HEK293 (cell line): Measurements from ENCODE around the gene TMC4.

Experiments
- KLF17 ChIP-seq: fragments of 450-650 bp; formaldehyde crosslinking; IDR thresholded peaks from 2 replicates; pipeline ENCODE4 v1.5.1; 2016; ENCODE audit warnings: missing biosample characterization, missing genetic modification characterization
- KLF8 ChIP-seq: fragments of 450-650 bp; formaldehyde crosslinking; IDR thresholded peaks from 2 replicates; pipeline ENCODE4 v1.5.1; 2016; ENCODE audit warnings: missing biosample characterization, missing genetic modification characterization
- KLF9 ChIP-seq: fragments of 450-650 bp; formaldehyde crosslinking; IDR thresholded peaks from 2 replicates; pipeline ENCODE4 v1.5.1; 2016; ENCODE audit warnings: missing biosample characterization, missing genetic modification characterization, low read depth
- PRDM4 ChIP-seq: fragments of 450-650 bp; formaldehyde crosslinking; IDR thresholded peaks from 2 replicates; pipeline ENCODE4 v1.5.1; 2017; ENCODE audit warnings: missing biosample characterization, missing genetic modification characterization
- RBAK ChIP-seq: fragments of 450-650 bp; formaldehyde crosslinking; IDR thresholded peaks from 2 replicates; pipeline ENCODE4 v1.5.1; 2016; ENCODE audit warnings: missing biosample characterization, missing genetic modification characterization
- TCF7L2 ChIP-seq: IDR thresholded peaks from 2 replicates; pipeline ENCODE4 v1.6.1; 2011; ENCODE audit warnings: low read depth, mild to moderate bottlenecking, inconsistent platforms, low read length, moderate library complexity, borderline replicate concordance
- TSHZ1 ChIP-seq: fragments of 450-650 bp; formaldehyde crosslinking; IDR thresholded peaks from 2 replicates; pipeline ENCODE4 v1.5.1; 2016; ENCODE audit warnings: missing biosample characterization, missing genetic modification characterization, borderline replicate concordance
- ZBTB8A ChIP-seq: fragments of 450-650 bp; formaldehyde crosslinking; IDR thresholded peaks from 2 replicates; pipeline ENCODE4 v1.5.1; 2016; ENCODE audit warnings: missing biosample characterization, missing genetic modification characterization
- ZIC2 ChIP-seq: fragments of 450-650 bp; formaldehyde crosslinking; IDR thresholded peaks from 2 replicates; pipeline ENCODE4 v1.5.1; 2016; ENCODE audit warnings: missing biosample characterization, missing genetic modification characterization
- ZNF202 ChIP-seq: fragments of 450-650 bp; formaldehyde crosslinking; IDR thresholded peaks from 2 replicates; pipeline ENCODE4 v1.5.1; 2016; ENCODE audit warnings: missing biosample characterization, missing genetic modification characterization, borderline replicate concordance
- ZNF335 ChIP-seq: fragments of 450-650 bp; formaldehyde crosslinking; conservative IDR thresholded peaks from 2 replicates; pipeline ENCODE4 v1.5.1; 2016; ENCODE audit warnings: missing biosample characterization, missing genetic modification characterization
- ZNF341 ChIP-seq: fragments of 450-650 bp; formaldehyde crosslinking; IDR thresholded peaks from 2 replicates; pipeline ENCODE4; 2016; ENCODE audit warnings: low read depth, missing biosample characterization, missing genetic modification characterization
- ZNF391 ChIP-seq: fragments of 450-650 bp; formaldehyde crosslinking; IDR thresholded peaks from 2 replicates; pipeline ENCODE4 v1.5.1; 2016; ENCODE audit warnings: low read depth, missing biosample characterization, missing genetic modification characterization, borderline replicate concordance
- ZNF530 ChIP-seq: fragments of 450-650 bp; formaldehyde crosslinking; IDR thresholded peaks from 2 replicates; pipeline ENCODE4 v1.5.1; 2016; ENCODE audit warnings: low read depth, missing biosample characterization, missing genetic modification characterization
- ZNF549 ChIP-seq: fragments of 450-650 bp; IDR thresholded peaks from 2 replicates; pipeline ENCODE4 v1.5.1; 2018; ENCODE audit warnings: missing biosample characterization, missing genetic modification characterization, mild to moderate bottlenecking, inconsistent platforms, moderate library complexity
- ZNF580 ChIP-seq: fragments of 450-650 bp; formaldehyde crosslinking; IDR thresholded peaks from 2 replicates; pipeline ENCODE4 v1.5.1; 2016; ENCODE audit warnings: missing biosample characterization, missing genetic modification characterization
- ZNF596 ChIP-seq: fragments of 450-650 bp; IDR thresholded peaks from 2 replicates; pipeline ENCODE4 v1.5.0; 2018; ENCODE audit warnings: missing biosample characterization, mild to moderate bottlenecking, missing genetic modification characterization, moderate library complexity
- ZNF677 ChIP-seq: fragments of 450-650 bp; IDR thresholded peaks from 2 replicates; pipeline ENCODE4 v1.5.0; 2018; ENCODE audit warnings: missing biosample characterization, mild to moderate bottlenecking, missing genetic modification characterization, moderate library complexity
- ZNF76 ChIP-seq: fragments of 450-650 bp; formaldehyde crosslinking; IDR thresholded peaks from 2 replicates; pipeline ENCODE4; 2016; ENCODE audit warnings: low read depth, missing biosample characterization, missing genetic modification characterization, borderline replicate concordance
- ZNF777 ChIP-seq: fragments of 450-650 bp; formaldehyde crosslinking; IDR thresholded peaks from 2 replicates; pipeline ENCODE4 v1.5.1; 2017; ENCODE audit warnings: missing biosample characterization, missing genetic modification characterization, borderline replicate concordance
- TF ChIP-seq, protein P1 (sequence below): fragments of 450-650 bp; formaldehyde crosslinking; IDR thresholded peaks from 2 replicates; pipeline ENCODE4 v1.5.1; 2016; ENCODE audit warnings: missing biosample characterization, missing genetic modification characterization
- TF ChIP-seq, protein P2 (sequence below): fragments of 450-650 bp; formaldehyde crosslinking; IDR thresholded peaks from 2 replicates; pipeline ENCODE4 v1.5.1; 2016; ENCODE audit warnings: missing biosample characterization, missing genetic modification characterization
- TF ChIP-seq, protein P3 (sequence below): fragments of 450-650 bp; formaldehyde crosslinking; IDR thresholded peaks from 2 replicates; pipeline ENCODE4 v1.5.1; 2016; ENCODE audit warnings: missing biosample characterization, missing genetic modification characterization

The TMC4 gene

GRCh38 chr19:54189735-54190502 is 17.0 kb upstream of the TMC4 start (continued):
- no peak for TF ChIP-seq TCF7L2
- TF ChIP-seq ZNF391 (tag by site-specific recombination): peak; percentile 74; the same call in 1 of the 2 replicates
- TF ChIP-seq ZNF76 (tag by site-specific recombination): peak; percentile 89
- peak; percentile 86 for TF ChIP-seq KLF17 (tag by site-specific recombination)
- TF ChIP-seq, protein P1, sequence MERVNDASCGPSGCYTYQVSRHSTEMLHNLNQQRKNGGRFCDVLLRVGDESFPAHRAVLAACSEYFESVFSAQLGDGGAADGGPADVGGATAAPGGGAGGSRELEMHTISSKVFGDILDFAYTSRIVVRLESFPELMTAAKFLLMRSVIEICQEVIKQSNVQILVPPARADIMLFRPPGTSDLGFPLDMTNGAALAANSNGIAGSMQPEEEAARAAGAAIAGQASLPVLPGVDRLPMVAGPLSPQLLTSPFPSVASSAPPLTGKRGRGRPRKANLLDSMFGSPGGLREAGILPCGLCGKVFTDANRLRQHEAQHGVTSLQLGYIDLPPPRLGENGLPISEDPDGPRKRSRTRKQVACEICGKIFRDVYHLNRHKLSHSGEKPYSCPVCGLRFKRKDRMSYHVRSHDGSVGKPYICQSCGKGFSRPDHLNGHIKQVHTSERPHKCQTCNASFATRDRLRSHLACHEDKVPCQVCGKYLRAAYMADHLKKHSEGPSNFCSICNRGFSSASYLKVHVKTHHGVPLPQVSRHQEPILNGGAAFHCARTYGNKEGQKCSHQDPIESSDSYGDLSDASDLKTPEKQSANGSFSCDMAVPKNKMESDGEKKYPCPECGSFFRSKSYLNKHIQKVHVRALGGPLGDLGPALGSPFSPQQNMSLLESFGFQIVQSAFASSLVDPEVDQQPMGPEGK: peak; percentile 97
- TF ChIP-seq ZNF530 (tag by site-specific recombination): no peak
- TF ChIP-seq ZNF596: no peak
- peak; percentile 61; the same call in 1 of the 2 replicates for TF ChIP-seq ZNF777 (tag by site-specific recombination)
- TF ChIP-seq ZNF341 (tag by site-specific recombination): peak; percentile 81
- TF ChIP-seq TSHZ1 (tag by site-specific recombination): no peak
- no peak for TF ChIP-seq RBAK
- TF ChIP-seq PRDM4 (tag by site-specific recombination): 0 out of 2 replicates have a peak, but pooled peaks have one; percentile 15
- peak; percentile 28; the same call in 1 of the 2 replicates for TF ChIP-seq ZBTB8A (tag by site-specific recombination)
- TF ChIP-seq ZNF580: 0 out of 2 replicates have a peak, but pooled peaks have one; percentile 36
- TF ChIP-seq KLF9: peak; percentile 84
- no peak for TF ChIP-seq ZNF549 (tag by site-specific recombination)
- peak; percentile 90 for TF ChIP-seq ZIC2
- TF ChIP-seq, protein P2, sequence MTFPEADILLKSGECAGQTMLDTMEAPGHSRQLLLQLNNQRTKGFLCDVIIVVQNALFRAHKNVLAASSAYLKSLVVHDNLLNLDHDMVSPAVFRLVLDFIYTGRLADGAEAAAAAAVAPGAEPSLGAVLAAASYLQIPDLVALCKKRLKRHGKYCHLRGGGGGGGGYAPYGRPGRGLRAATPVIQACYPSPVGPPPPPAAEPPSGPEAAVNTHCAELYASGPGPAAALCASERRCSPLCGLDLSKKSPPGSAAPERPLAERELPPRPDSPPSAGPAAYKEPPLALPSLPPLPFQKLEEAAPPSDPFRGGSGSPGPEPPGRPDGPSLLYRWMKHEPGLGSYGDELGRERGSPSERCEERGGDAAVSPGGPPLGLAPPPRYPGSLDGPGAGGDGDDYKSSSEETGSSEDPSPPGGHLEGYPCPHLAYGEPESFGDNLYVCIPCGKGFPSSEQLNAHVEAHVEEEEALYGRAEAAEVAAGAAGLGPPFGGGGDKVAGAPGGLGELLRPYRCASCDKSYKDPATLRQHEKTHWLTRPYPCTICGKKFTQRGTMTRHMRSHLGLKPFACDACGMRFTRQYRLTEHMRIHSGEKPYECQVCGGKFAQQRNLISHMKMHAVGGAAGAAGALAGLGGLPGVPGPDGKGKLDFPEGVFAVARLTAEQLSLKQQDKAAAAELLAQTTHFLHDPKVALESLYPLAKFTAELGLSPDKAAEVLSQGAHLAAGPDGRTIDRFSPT (tag by site-specific recombination): peak; percentile 43; the same call in 1 of the 2 replicates
- no peak for TF ChIP-seq ZNF202 (tag by site-specific recombination)
- TF ChIP-seq, protein P3, sequence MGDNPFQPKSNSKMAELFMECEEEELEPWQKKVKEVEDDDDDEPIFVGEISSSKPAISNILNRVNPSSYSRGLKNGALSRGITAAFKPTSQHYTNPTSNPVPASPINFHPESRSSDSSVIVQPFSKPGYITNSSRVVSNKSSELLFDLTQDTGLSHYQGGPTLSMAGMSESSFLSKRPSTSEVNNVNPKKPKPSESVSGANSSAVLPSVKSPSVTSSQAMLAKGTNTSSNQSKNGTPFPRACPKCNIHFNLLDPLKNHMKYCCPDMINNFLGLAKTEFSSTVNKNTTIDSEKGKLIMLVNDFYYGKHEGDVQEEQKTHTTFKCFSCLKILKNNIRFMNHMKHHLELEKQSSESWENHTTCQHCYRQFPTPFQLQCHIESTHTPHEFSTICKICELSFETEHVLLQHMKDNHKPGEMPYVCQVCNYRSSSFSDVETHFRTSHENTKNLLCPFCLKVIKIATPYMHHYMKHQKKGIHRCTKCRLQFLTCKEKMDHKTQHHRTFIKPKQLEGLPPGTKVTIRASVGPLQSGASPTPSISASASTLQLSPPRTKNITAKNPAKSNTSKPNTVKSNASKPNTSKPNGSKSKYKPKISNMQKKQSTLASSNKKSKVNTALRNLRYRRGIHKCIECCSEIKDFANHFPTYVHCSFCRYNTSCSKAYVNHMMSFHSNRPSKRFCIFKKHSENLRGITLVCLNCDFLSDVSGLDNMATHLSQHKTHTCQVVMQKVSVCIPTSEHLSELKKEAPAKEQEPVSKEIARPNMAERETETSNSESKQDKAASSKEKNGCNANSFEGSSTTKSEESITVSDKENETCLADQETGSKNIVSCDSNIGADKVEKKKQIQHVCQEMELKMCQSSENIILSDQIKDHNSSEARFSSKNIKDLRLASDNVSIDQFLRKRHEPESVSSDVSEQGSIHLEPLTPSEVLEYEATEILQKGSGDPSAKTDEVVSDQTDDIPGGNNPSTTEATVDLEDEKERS: no peak
- TF ChIP-seq ZNF677 (tag by site-specific recombination): no peak
- peak; percentile 57; the same call in 1 of the 2 replicates for TF ChIP-seq ZNF335 (tag by site-specific recombination)
- peak; percentile 99 for TF ChIP-seq KLF8 (tag by site-specific recombination)
